Activated T-helper 1 cell treated with anti-CD3 and anti-CD28 coated beads, Interleukin-2, amount 50 U/mL, for 16 hours (primary cell): ENCODE data around the gene SLC19A3.

ENCODE experiments used
- DNase-seq, 2 donors: peaks; one replicate each; pipeline ENCODE4 v3.0.0-alpha.2; 2020; ENCODE audit warnings: low read depth in 1 of 2, low spot score in 1 of 2

Gene SLC19A3

DNA sequence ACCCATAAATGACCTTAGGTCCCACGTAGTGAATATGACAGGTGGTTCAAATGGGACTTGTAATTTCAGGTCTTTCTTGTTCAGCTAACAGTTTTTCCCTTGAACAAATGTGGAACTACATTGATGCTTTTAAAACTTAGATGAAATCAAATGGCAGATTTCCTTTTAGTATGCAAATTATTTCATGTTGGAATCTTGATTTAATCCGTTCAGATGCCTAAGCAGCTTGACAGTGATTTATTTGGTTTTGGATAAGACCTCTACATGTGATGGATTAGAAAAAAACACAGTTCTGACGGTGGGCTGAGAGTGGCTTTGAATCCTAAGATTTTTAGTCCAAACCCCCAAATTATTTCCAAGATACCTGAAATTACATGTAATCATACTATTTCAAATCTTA, 83.6 kb downstream of the SLC19A3 start:
- DNase-seq = no peak
